ENCODE results near the gene BMP10. TPM values are rescaled to one million over a fixed set of nuclear protein-coding genes. Genes with fewer than 3 reads are reported as not detected.

The BMP10 gene
- polyA plus RNA-seq, 1 of the 3 experiments (the other 2 are of a cell fraction), result not detected

GRCh38 chr2:68855550-68855949, 15.6 kb downstream of the BMP10 start:
- peaks cover 6% of the 10 kb centered on the region; the same call in 1 of the 2 replicates for H3K27me3 ChIP-seq (ENCODE audit: insufficient read depth)
- POLR2A ChIA-PET, result interaction anchor here (0.6 kb wide), 1 partner anchor 63 kb away, joined by 3 read pairs; no protein-coding TSS in a partner anchor
- no peak overlapping the region for H3K4me2 ChIP-seq
- DNase-seq, result no peak
- TF ChIP-seq TEAD4 (IDR thresholded peaks at IDR 0.05; ENCODE audit: borderline replicate concordance, insufficient read depth), result no peak
- no peaks in the 10 kb centered on the region for H3F3A ChIP-seq (replicated peaks; ENCODE audit: insufficient read depth)
- H2AFZ ChIP-seq (ENCODE audit: low read depth), result no peak overlapping the region
- H3K79me2 ChIP-seq (ENCODE audit: insufficient read depth), result no peaks in the 10 kb centered on the region
- no peak overlapping the region for H3K27ac ChIP-seq (ENCODE audit: low read depth in 2 of 2, low read length in 1 of 2)
- H3K9me3 ChIP-seq, result no peaks in the 10 kb centered on the region
- no peaks in the 10 kb centered on the region for H3K9me2 ChIP-seq
- no peak overlapping the region for H3K4me3 ChIP-seq (ENCODE audit: low read depth in 2 of 2, low read length in 1 of 2)
- H3K36me3 ChIP-seq (replicated peaks in 1 of 2; ENCODE audit: control insufficient read depth in 1 of 2, insufficient read depth in 2 of 2, low read length in 1 of 2), result no peaks in the 10 kb centered on the region
- H3K4me1 ChIP-seq (ENCODE audit: control insufficient read depth in 1 of 2, insufficient read depth in 2 of 2, low read depth in 1 of 2, low read length in 1 of 2), result peaks cover 0 to 5% of the 10 kb centered on the region in 2 experiments; a peak in 1 of 4 replicates
- H3K9ac ChIP-seq, result no peak overlapping the region
- 70% methylated on average over 3 of the region's 3 CpGs for WGBS (ENCODE audit: low lambda C conversion rate)
- CTCF ChIA-PET, result interaction anchor here (1.0 to 3.8 kb wide), 5 partner anchors 10 to 260 kb away, joined by 3 to 12 read pairs (median 4); partner anchors contain the start of gene BMP10
- H4K20me1 ChIP-seq (ENCODE audit: insufficient read depth), result no peaks in the 10 kb centered on the region

- H3F3A ChIP-seq (replicated peaks; ENCODE audit: insufficient read depth), result no peaks in the 10 kb centered on the region
- H4K20me1 ChIP-seq (ENCODE audit: insufficient read depth), result no peaks in the 10 kb centered on the region
- H3K4me2 ChIP-seq, result no peak overlapping the region
- POLR2A ChIA-PET, result no interaction called here
- H3K36me3 ChIP-seq (replicated peaks in 1 of 2; ENCODE audit: control insufficient read depth in 1 of 2, insufficient read depth in 2 of 2, low read length in 1 of 2), result no peaks in the 10 kb centered on the region
- no peak for TF ChIP-seq JUND (IDR thresholded peaks at IDR 0.05)
- H3K4me3 ChIP-seq (ENCODE audit: low read depth in 2 of 2, low read length in 1 of 2), result no peak overlapping the region
- no peak for DNase-seq
- CTCF ChIA-PET, result interaction anchor here (1.0 to 3.8 kb wide), 6 partner anchors 9 to 259 kb away, joined by 3 to 12 read pairs (median 4); partner anchors contain the start of gene BMP10
- H3K27ac ChIP-seq (ENCODE audit: low read depth in 2 of 2, low read length in 1 of 2), result no peak overlapping the region
- no peaks in the 10 kb centered on the region for H3K9me3 ChIP-seq
- H3K4me1 ChIP-seq (ENCODE audit: control insufficient read depth in 1 of 2, insufficient read depth in 2 of 2, low read depth in 1 of 2, low read length in 1 of 2), result no peaks in the 10 kb centered on the region; a peak in 1 of 4 replicates
- no peak overlapping the region for H3K9ac ChIP-seq
- H3K27me3 ChIP-seq (ENCODE audit: insufficient read depth), result peaks cover 13% of the 10 kb centered on the region; the same call in 1 of the 2 replicates
- H3K9me2 ChIP-seq, result no peaks in the 10 kb centered on the region
- H3K79me2 ChIP-seq (ENCODE audit: insufficient read depth), result no peaks in the 10 kb centered on the region
- H2AFZ ChIP-seq (ENCODE audit: low read depth), result no peak overlapping the region
Measured at GRCh38 chr2:68854476-68854875, 16.7 kb downstream of the BMP10 start.

GRCh38 chr2:68853915-68854314, 17.3 kb downstream of the BMP10 start:
- H3K9ac ChIP-seq, result no peak overlapping the region
- no peaks in the 10 kb centered on the region for H3K79me2 ChIP-seq (ENCODE audit: insufficient read depth)
- 64% methylated on average over 4 of the region's 4 CpGs for WGBS (ENCODE audit: low lambda C conversion rate)
- H3K27ac ChIP-seq (ENCODE audit: low read depth in 2 of 2, low read length in 1 of 2), result no peak overlapping the region
- no peaks in the 10 kb centered on the region for H4K20me1 ChIP-seq (ENCODE audit: insufficient read depth)
- TF ChIP-seq SMC3 (IDR thresholded peaks at IDR 0.05; ENCODE audit: low read depth, low read length) (no peak), TAF1 (IDR thresholded peaks at IDR 0.05; ENCODE audit: borderline replicate concordance, low read depth, low read length) (no peak), CHD2 (IDR thresholded peaks at IDR 0.05; ENCODE audit: low read length, partially characterized antibody) (no peak), MAX (IDR thresholded peaks at IDR 0.05; ENCODE audit: low read depth) (no peak), USF2 (IDR thresholded peaks at IDR 0.05; ENCODE audit: borderline replicate concordance, low read depth, low read length) (no peak), POLR2AphosphoS5 (IDR thresholded peaks at IDR 0.05; ENCODE audit: low read depth, low read length) (no peak), EZH2phosphoT487 (IDR thresholded peaks at IDR 0.05; ENCODE audit: borderline replicate concordance, low read depth) (no peak), TEAD4 (IDR thresholded peaks at IDR 0.05; ENCODE audit: borderline replicate concordance, insufficient read depth) (no peak), CTCF (IDR thresholded peaks at IDR 0.05) (no peak), EP300 (IDR thresholded peaks at IDR 0.05; ENCODE audit: borderline replicate concordance in 1 of 2, low read depth in 1 of 2, low read length in 1 of 2) (no peak), GABPA (IDR thresholded peaks at IDR 0.05; ENCODE audit: low read depth) (no peak), TCF12 (IDR thresholded peaks at IDR 0.05) (no peak), GATA2 (CRISPR knock-in tag; IDR thresholded peaks at IDR 0.05) (no peak), FOSL2 (IDR thresholded peaks at IDR 0.05; ENCODE audit: borderline replicate concordance, low read depth) (no peak), PBX3 (IDR thresholded peaks at IDR 0.05) (no peak), FOXJ3 (CRISPR knock-in tag; IDR thresholded peaks at IDR 0.05) (no peak)
- ChIA-PET CTCF (interaction anchor here (1.2 to 3.8 kb wide), 5 partner anchors 18 to 258 kb away, joined by 3 to 12 read pairs (median 4); partner anchors contain the start of gene BMP10), POLR2A (no interaction called here)
- no peak overlapping the region for H2AFZ ChIP-seq (ENCODE audit: low read depth)
- no peak overlapping the region for H3K4me3 ChIP-seq (ENCODE audit: low read depth in 2 of 2, low read length in 1 of 2)
- H3K4me2 ChIP-seq, result no peak overlapping the region
- no peaks in the 10 kb centered on the region for H3F3A ChIP-seq (replicated peaks; ENCODE audit: insufficient read depth)
- H3K27me3 ChIP-seq (ENCODE audit: insufficient read depth), result peaks cover 13% of the 10 kb centered on the region; the same call in 1 of the 2 replicates
- no peaks in the 10 kb centered on the region for H3K9me2 ChIP-seq
- H3K36me3 ChIP-seq (replicated peaks in 1 of 2; ENCODE audit: control insufficient read depth in 1 of 2, insufficient read depth in 2 of 2, low read length in 1 of 2), result no peaks in the 10 kb centered on the region
- H3K9me3 ChIP-seq, result no peaks in the 10 kb centered on the region
- DNase-seq, result no peak
- no peaks in the 10 kb centered on the region; a peak in 1 of 4 replicates for H3K4me1 ChIP-seq (ENCODE audit: control insufficient read depth in 1 of 2, insufficient read depth in 2 of 2, low read depth in 1 of 2, low read length in 1 of 2)

Measured in SK-N-SH (cell line).